Osteoblast (primary cell): ENCODE results near the gene AP2B1. TPM values are rescaled to one million over a fixed set of nuclear protein-coding genes. Genes with fewer than 3 reads are reported as not detected.

Experiments used
- DNase-seq: peaks from one replicate; pipeline ENCODE4 v3.0.0; 2011; ENCODE audit warnings: low spot score, mixed read lengths; ENCODE audit not compliant: insufficient read length; ENCODE audit errors: missing footprints
- H2AFZ ChIP-seq: 2 replicates; pipeline ENCODE4 v1.6.0; 2011; ENCODE audit warnings: mild to moderate bottlenecking, low read length
- H3K27ac ChIP-seq: 2 replicates; pipeline ENCODE4 v1.5.1; 2011; ENCODE audit warnings: mild to moderate bottlenecking, low read depth, low read length, moderate library complexity
- H3K27me3 ChIP-seq: 2 replicates; pipeline ENCODE4 v1.6.0; 2012; ENCODE audit warnings: mild to moderate bottlenecking, control low read depth, inconsistent platforms, low read length, moderate library complexity; ENCODE audit not compliant: insufficient read depth
- H3K36me3 ChIP-seq: 2 replicates; pipeline ENCODE4 v1.5.1; 2011; ENCODE audit warnings: mild to moderate bottlenecking, low read length, control low read depth, moderate library complexity; ENCODE audit not compliant: insufficient read depth
- H3K4me1 ChIP-seq: 2 replicates; pipeline ENCODE4 v1.5.1; 2011; ENCODE audit warnings: mild to moderate bottlenecking, low read length, control low read depth, moderate library complexity; ENCODE audit not compliant: insufficient read depth
- H3K4me2 ChIP-seq: 2 replicates; pipeline ENCODE4 v1.6.0; 2011; ENCODE audit warnings: mild to moderate bottlenecking, low read length; ENCODE audit not compliant: insufficient read depth
- H3K4me3 ChIP-seq: fragments of 200-600 bp; sonication (generic); 3 replicates; pipeline ENCODE4 v1.5.1; 2012; ENCODE audit warnings: mild to moderate bottlenecking, low read length, inconsistent platforms; ENCODE audit not compliant: insufficient read depth
- H3K79me2 ChIP-seq: 2 replicates; pipeline ENCODE4 v1.6.0; 2012; ENCODE audit warnings: mild to moderate bottlenecking, low read length, control low read depth, inconsistent platforms; ENCODE audit not compliant: insufficient read depth
- H3K9me3 ChIP-seq: 2 replicates; pipeline ENCODE4 v1.5.1; 2011; ENCODE audit warnings: low read depth, low read length, control low read depth
- H4K20me1 ChIP-seq: 2 replicates; pipeline ENCODE4 v1.6.0; 2012; ENCODE audit warnings: mild to moderate bottlenecking, low read length, control low read depth; ENCODE audit not compliant: insufficient read depth
- CTCF ChIP-seq: IDR thresholded peaks from 2 replicates; pipeline ENCODE4 v1.5.1; 2011; ENCODE audit warnings: mild to moderate bottlenecking, low read depth, low read length, moderate library complexity; ENCODE audit errors: extremely low read depth
- total RNA-seq: library from RNA; depleted of rRNA; stranded (reverse); fragments of >200 nt; gene quantifications from 2 replicates; pipeline ENCODE4 v1.2.3, GENCODE V29; 2012

Gene AP2B1
- total RNA-seq = 84.0 and 93.1 TPM in 2 replicates

- H4K20me1 ChIP-seq = peaks cover 19% of the 10 kb centered on the region
- no peak for TF ChIP-seq CTCF
- peak; percentile 94 for DNase-seq
- H3K4me2 ChIP-seq = peak within 1 kb of the TSS; percentile 74
- no peaks in the 10 kb centered on the region for H3K27me3 ChIP-seq
- peaks cover 51% of the 10 kb centered on the region for H3K79me2 ChIP-seq
- H3K9me3 ChIP-seq = no peaks in the 10 kb centered on the region
- peak within 1 kb of the TSS; percentile 95 for H3K27ac ChIP-seq
- peak within 1 kb of the TSS; percentile 97 for H2AFZ ChIP-seq
- H3K4me1 ChIP-seq = peaks cover 19% of the 10 kb centered on the region
- no peaks in the 10 kb centered on the region for H3K36me3 ChIP-seq
- peak within 1 kb of the TSS; percentile 94 for H3K4me3 ChIP-seq
Observed at GRCh38 chr17:35587074-35587961, at the start of gene AP2B1. AP2B1 (plus strand) TSS chr17:35587322; CDS start chr17:35594031, 6,709 bp downstream.

DNA sequence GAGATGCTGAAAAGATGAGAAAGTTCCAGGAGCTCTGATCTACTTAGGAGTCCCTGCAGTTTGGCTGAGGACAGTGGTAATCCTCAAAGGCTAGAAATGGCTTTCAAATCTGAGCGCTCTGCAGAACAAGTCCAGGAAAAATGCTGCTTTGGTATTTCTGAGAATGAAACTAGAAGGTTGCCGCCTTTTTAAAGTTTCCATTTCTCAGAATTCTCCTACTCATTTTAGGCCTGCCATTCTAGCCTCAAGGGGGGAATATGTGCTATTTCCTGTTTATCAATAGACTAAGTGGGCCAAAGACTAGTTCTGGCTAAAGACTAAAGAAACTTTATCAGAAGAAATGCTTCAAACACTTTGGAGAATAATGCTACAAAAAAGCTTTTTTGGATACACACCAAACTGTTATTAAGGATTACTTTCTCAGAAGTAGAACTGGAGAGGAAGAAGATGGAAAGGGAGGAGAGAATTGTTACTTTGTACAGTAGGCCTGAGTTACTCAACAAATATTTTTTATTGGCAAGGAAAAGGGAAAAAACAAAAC is 49.5 kb upstream of the AP2B1 start, which contains the start of gene SLFN12L:
SLFN12L (minus strand) TSS at position 78 of the 541 bp plus-strand sequence. CDS start 15,314 bp downstream, outside the sequence.
- Histone ChIP-seq H3K9me3 (no peaks in the 10 kb centered on the region), H3K4me1 (peaks cover 8% of the 10 kb centered on the region), H3K4me2 (no peak within 1 kb of the TSS), H3K4me3 (no peak within 1 kb of the TSS), H3K36me3 (no peaks in the 10 kb centered on the region), H3K79me2 (no peaks in the 10 kb centered on the region), H3K27ac (no peak within 1 kb of the TSS), H4K20me1 (no peaks in the 10 kb centered on the region), H2AFZ (no peak within 1 kb of the TSS), H3K27me3 (no peaks in the 10 kb centered on the region)
- TF ChIP-seq CTCF = no peak
- DNase-seq = peak; percentile 41

DNA sequence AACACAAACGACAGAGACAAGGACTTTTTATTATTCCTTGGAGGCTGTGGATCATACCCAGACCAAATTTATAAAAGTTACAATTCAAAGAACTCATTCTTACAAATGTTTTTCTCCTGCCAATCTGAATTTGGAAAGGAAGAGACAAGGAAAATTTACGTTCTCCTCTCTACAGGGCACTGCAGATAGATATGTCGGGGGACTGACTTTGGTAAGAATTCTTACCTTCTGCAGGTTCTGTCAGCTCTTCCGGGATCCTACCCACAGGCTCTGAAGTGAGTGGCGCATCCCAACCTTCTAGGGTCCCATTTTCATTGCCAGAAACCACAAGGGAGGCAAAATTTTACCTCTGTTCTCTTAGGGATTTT is 47.5 kb upstream of the AP2B1 start:
- Histone ChIP-seq H3K36me3 (no peaks in the 10 kb centered on the region), H2AFZ (peak overlapping the region; percentile 92), H3K79me2 (no peaks in the 10 kb centered on the region), H4K20me1 (no peaks in the 10 kb centered on the region), H3K4me2 (peak overlapping the region; percentile 65), H3K4me1 (peaks cover 8% of the 10 kb centered on the region), H3K27me3 (no peaks in the 10 kb centered on the region), H3K27ac (no peak overlapping the region), H3K9me3 (no peaks in the 10 kb centered on the region), H3K4me3 (peak overlapping the region; percentile 40)
- DNase-seq = no peak
- TF ChIP-seq CTCF = peak; percentile 3
